ENCODE data around the gene KAT6B.

DNA sequence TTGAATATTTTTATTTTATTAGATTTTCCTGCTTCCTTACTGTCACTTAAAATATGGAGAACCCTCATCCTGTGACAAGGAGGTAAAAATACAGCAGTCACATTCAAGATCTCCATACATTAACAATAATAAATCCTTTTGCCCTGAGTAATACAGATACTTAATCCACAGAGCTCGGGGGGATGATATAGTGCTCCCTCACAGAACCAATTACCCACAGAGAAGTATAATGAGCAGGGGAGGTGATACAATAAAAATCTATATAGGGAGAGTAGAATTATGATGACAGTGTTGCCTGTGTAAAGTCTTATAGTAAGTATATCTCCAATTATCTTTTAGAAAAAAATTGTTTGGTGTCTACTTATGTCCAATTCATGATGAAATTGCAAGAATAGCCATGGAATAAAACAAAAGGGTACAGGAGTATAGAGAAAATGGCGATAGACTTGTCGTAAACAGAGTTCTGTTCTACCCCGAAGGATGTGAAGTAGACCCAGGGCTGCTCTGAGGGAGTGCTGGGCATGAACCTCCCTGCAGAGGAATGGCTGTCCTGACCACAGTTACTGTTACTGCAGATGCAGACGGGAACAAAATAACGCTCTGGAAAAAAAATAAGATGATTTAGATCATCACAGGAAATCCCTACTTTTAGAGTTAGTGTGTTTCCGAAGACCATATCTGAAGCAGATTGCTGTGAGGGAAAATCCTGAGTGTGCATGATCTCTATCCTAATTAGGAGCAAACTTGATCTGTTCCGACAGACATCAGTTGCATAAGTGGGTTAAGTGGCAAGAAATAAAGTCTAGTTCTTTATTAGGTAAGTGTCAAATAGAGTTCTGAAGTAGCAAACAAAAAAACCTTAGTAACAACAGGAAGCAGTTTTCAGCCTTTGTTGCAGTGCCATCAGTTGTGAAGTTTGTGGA is 123.7 kb downstream of the KAT6B start:
- TF ChIP-seq CTCF (IDR thresholded peaks at IDR 0.05): no peak
- no peak for TF ChIP-seq POLR2A (IDR thresholded peaks at IDR 0.05)

Data from uterus (tissue), 2 donors.